ENCODE data around the gene ARID3A. TPM values are rescaled to one million over a fixed set of nuclear protein-coding genes. Genes with fewer than 3 reads are reported as not detected.

Gene ARID3A
- total and polyA plus RNA-seq, 2 of the 4 experiments (the other 2 are of a cell fraction) = 16.0 to 23.1 TPM

DNA sequence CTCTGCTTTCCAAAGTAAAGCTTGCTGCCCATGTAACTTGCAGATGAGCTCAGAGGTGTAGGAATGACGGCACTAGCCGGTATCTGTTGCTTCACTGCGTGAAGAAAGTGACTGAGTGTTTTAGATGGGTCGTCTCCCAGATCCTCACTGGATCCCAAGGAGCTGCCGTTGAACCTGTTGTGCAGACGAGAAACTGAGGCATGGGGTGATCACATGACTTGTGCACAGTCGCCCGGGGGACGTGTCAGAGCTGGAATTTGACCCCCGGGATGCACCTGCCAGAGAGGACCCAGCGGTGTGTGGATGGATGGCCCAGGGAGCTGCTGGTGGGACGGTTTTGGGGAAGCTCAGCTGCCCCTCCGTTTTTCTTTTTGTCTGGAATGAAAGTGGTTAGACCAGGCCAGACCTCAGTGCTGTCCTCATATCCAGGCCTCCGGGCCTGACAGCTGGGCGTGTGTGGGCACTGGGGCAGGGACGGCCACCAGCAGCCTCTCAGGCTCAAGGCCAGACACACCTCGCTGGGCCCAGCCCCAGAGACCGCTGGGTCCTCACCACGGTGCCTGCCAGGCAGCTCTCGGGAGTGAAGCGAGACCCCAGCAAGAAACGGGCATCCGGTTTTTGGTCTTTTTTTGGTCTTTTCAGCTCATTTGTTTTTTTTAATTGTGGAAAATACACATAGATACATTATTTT is 12.5 kb downstream of the ARID3A start:
- Histone ChIP-seq H2BK20ac (ENCODE audit: low read depth, low read length) (no peak overlapping the region), H3K4me3 (ENCODE audit: insufficient read depth, low read depth, low read length) (no peak overlapping the region), H3K9me3 (ENCODE audit: control insufficient read depth, insufficient read depth, low read length) (no peaks in the 10 kb centered on the region), H2AFZ (replicated peaks; ENCODE audit: low read length, poor library complexity) (no peak overlapping the region), H3K4me1 (ENCODE audit: control insufficient read depth, insufficient read depth, low read length) (peaks cover 25% of the 10 kb centered on the region), H3K4ac (ENCODE audit: low read depth, low read length) (no peak overlapping the region), H3K27me3 (ENCODE audit: control insufficient read depth, insufficient read depth, low read length) (no peaks in the 10 kb centered on the region), H2BK5ac (ENCODE audit: low read depth, low read length, poor library complexity, severe bottlenecking) (no peak overlapping the region), H4K8ac (ENCODE audit: low read depth in 2 of 2, low read length in 2 of 2) (no peak overlapping the region), H3K4me2 (ENCODE audit: low read depth, low read length) (no peak overlapping the region), H3K36me3 (ENCODE audit: control insufficient read depth, insufficient read depth, low read length) (peaks cover 52% of the 10 kb centered on the region), H3K18ac (ENCODE audit: low read depth, low read length) (no peak overlapping the region), H3K56ac (ENCODE audit: extremely low read depth, insufficient read depth, low read length) (no peak overlapping the region), H3K9me1 (ENCODE audit: insufficient read depth, low read length) (peaks cover 17% of the 10 kb centered on the region), H2BK15ac (ENCODE audit: low read depth, low read length) (no peak overlapping the region), H2AK9ac (replicated peaks; ENCODE audit: low read depth, low read length, poor library complexity) (peak overlapping the region; percentile 51), H4K5ac (ENCODE audit: low read depth, low read length) (no peak overlapping the region), H2AK5ac (ENCODE audit: low read depth, low read length) (no peak overlapping the region), H3K14ac (replicated peaks; ENCODE audit: low read depth, low read length) (no peak overlapping the region), H3K9ac (ENCODE audit: low read depth, low read length) (no peak overlapping the region), H3K27ac (ENCODE audit: insufficient read depth, low read length) (no peak overlapping the region), H3K23ac (ENCODE audit: low read depth, low read length) (no peak overlapping the region), H4K20me1 (ENCODE audit: insufficient read depth, low read length) (peaks cover 69% of the 10 kb centered on the region), H3K79me1 (ENCODE audit: low read depth in 1 of 2, low read length in 2 of 2) (peaks cover 28 to 74% of the 10 kb centered on the region in 2 experiments), H2BK120ac (ENCODE audit: low read depth, low read length) (no peak overlapping the region), H4K91ac (ENCODE audit: insufficient read depth, low read depth, low read length) (no peak overlapping the region)
- dilution Hi-C loops (cut with HindIII; ENCODE audit: low sequenced_read_pairs, unreplicated experiment) (no loop called here), in situ Hi-C loops (cut with MboI; ENCODE audit: low sequenced_read_pairs) (no loop called here), intact Hi-C loops (cut with micrococcal nuclease) (no loop called here)
- CTCF ChIA-PET = interaction anchor here (0.6 kb wide), 1 partner anchor 45 kb away, joined by 4 read pairs; no protein-coding TSS in a partner anchor
- ATAC-seq (ENCODE audit: low read depth) (no peak), DNase-seq (no peak)
- BruUV-seq (replicated peaks) = no TSS peak
- 88% methylated on average over 6 of the region's 23 CpGs; no CpG with 5 or more reads in 1 of the 2 experiments for WGBS, 2 experiments (ENCODE audit: extremely low coverage in 2 of 2, insufficient read length in 1 of 2)
- POLR2A ChIA-PET (ENCODE audit: unreplicated experiment) = interaction anchor here (0.6 kb wide), 1 partner anchor 50 kb away, joined by 21 read pairs; no protein-coding TSS in a partner anchor
- TF ChIP-seq POLR2A (IDR thresholded peaks at IDR 0.05; ENCODE audit: low read depth, low read length) = no peak
- no peak for TF ChIP-seq SMC3 (IDR thresholded peaks at IDR 0.05; ENCODE audit: low read depth, low read length)
- no peak for TF ChIP-seq BHLHE40 (IDR thresholded peaks at IDR 0.05; ENCODE audit: low read depth, low read length)
- TF ChIP-seq RFX5 (IDR thresholded peaks at IDR 0.05; ENCODE audit: low read depth, low read length) = no peak
- no peak for TF ChIP-seq RAD21 (IDR thresholded peaks at IDR 0.05; ENCODE audit: low read length)
- no peak for TF ChIP-seq MXI1 (IDR thresholded peaks at IDR 0.05; ENCODE audit: borderline replicate concordance, low read depth, low read length)
- no peak for TF ChIP-seq CEBPB (IDR thresholded peaks at IDR 0.05; ENCODE audit: low read depth, low read length)
- no peak for TF ChIP-seq USF2 (IDR thresholded peaks at IDR 0.05; ENCODE audit: low read depth, low read length)
- TF ChIP-seq MAZ (IDR thresholded peaks at IDR 0.05; ENCODE audit: borderline replicate concordance, low read depth, low read length) = no peak
- TF ChIP-seq CHD1 (IDR thresholded peaks at IDR 0.05; ENCODE audit: low read depth, low read length) = no peak
- no peak for TF ChIP-seq RCOR1 (IDR thresholded peaks at IDR 0.05; ENCODE audit: insufficient replicate concordance, low read length)
- TF ChIP-seq NFE2L2 (IDR thresholded peaks at IDR 0.05; ENCODE audit: low read depth, low read length) = no peak
- TF ChIP-seq MAFK (IDR thresholded peaks at IDR 0.05; ENCODE audit: low read depth, low read length) = no peak
- TF ChIP-seq ELK1 (IDR thresholded peaks at IDR 0.05; ENCODE audit: borderline replicate concordance, low read depth, low read length) = no peak
- TF ChIP-seq CTCF (conservative IDR thresholded peaks at IDR 0.05; ENCODE audit: low read depth, low read length) = no peak
- no peak for TF ChIP-seq FOS (IDR thresholded peaks at IDR 0.05; ENCODE audit: low read depth, low read length)

All from IMR-90 (cell line).